H1 (cell line): ENCODE data around the gene CHRNA4.

Experiments
- BRCA1 ChIP-seq: IDR thresholded peaks from 2 replicates; pipeline ENCODE4 v1.6.1; 2012; ENCODE audit warnings: low read depth, low read length, improper control_type of control experiment
- CHD2 ChIP-seq: IDR thresholded peaks from 2 replicates; pipeline ENCODE4 v1.6.1; 2012; ENCODE audit warnings: low read length, improper control_type of control experiment
- HDAC6 ChIP-seq: IDR thresholded peaks from one replicate; pipeline ENCODE4 v1.7.1; 2012; ENCODE audit warnings: low read depth, mild to moderate bottlenecking, inconsistent platforms, low read length, moderate library complexity
- MAFK ChIP-seq: IDR thresholded peaks from 2 replicates; pipeline ENCODE4 v1.6.1; 2012; ENCODE audit warnings: low read depth, mild to moderate bottlenecking, improper control_type of control experiment, low read length
- POLR2A ChIP-seq, 2 experiments: IDR thresholded peaks; 1 replicate in 1 of 2; 2 replicates in 1 of 2; pipeline ENCODE4 v1.6.1; 2011; ENCODE audit warnings: low read depth in 2 of 2, low read length in 2 of 2, mild to moderate bottlenecking in 2 of 2; ENCODE audit errors: control extremely low read depth in 1 of 2
- POLR2AphosphoS5 ChIP-seq: IDR thresholded peaks from 2 replicates; pipeline ENCODE4 v1.6.1; 2011; ENCODE audit warnings: low read depth, low read length
- SRF ChIP-seq: IDR thresholded peaks from 2 replicates; pipeline ENCODE4 v1.6.1; 2011; ENCODE audit warnings: mild to moderate bottlenecking, low read depth, low read length, moderate library complexity
- YY1 ChIP-seq: IDR thresholded peaks from 2 replicates; pipeline ENCODE4 v1.6.1; 2011; ENCODE audit warnings: low read depth, mild to moderate bottlenecking, low read length
- TF ChIP-seq, protein P1 (sequence below), 3 experiments: IDR thresholded peaks; 1 replicate in 2 of 3; 2 replicates in 1 of 3; pipeline versions ENCODE4 v1.5.1 to v1.6.1; 2011; ENCODE audit warnings: low read length in 3 of 3, mild to moderate bottlenecking in 3 of 3, inconsistent platforms in 2 of 3, low read depth in 1 of 3, moderate library complexity in 1 of 3; ENCODE audit not compliant: insufficient read depth in 1 of 3; ENCODE audit errors: control extremely low read depth in 1 of 3
- TF ChIP-seq, protein P2 (sequence below): fragments of 300-600 bp; sonication (generic); IDR thresholded peaks from 2 replicates; pipeline ENCODE4 v1.7.1; 2012; ENCODE audit warnings: low read length, moderate library complexity, mild to moderate bottlenecking, inconsistent platforms; ENCODE audit not compliant: insufficient replicate concordance

DNA sequence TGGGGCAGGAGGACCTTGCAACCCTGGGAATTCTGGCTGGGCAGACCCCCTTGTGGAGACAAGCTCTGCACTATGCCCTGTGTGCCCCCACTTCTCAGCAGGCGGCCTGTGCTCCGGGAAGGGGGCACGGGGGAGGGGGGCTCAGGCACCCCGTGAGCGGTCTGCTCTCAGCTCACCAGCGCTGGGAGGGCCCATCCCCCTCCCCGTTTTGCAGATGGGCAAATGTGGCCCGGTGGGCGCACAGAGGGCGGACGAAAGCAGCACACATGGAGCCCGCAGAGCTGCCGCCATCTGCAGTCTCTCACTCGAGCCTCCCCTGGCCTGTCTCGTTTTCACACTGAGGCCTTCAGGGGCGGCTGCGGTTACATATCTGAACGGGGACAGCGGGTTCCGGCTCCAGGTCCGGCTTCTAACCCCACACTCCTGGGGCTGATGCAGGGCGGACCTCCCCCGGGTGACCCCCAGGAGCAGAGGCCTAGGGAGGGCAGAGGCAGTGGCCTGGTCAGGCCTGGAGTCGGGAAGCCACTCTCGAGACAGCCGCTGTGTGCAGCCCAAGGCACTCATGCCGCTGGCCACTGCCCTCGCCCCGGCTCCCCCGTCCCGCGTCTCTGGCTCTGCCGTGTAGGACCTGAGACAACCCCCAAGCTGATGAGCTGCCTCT lies 13.9 kb downstream of the CHRNA4 start:
- TF ChIP-seq YY1: no peak
- TF ChIP-seq CHD2: no peak
- no peak for TF ChIP-seq SRF
- no peak for TF ChIP-seq HDAC6
- no peak for TF ChIP-seq BRCA1
- TF ChIP-seq MAFK: no peak
- TF ChIP-seq, protein P1, sequence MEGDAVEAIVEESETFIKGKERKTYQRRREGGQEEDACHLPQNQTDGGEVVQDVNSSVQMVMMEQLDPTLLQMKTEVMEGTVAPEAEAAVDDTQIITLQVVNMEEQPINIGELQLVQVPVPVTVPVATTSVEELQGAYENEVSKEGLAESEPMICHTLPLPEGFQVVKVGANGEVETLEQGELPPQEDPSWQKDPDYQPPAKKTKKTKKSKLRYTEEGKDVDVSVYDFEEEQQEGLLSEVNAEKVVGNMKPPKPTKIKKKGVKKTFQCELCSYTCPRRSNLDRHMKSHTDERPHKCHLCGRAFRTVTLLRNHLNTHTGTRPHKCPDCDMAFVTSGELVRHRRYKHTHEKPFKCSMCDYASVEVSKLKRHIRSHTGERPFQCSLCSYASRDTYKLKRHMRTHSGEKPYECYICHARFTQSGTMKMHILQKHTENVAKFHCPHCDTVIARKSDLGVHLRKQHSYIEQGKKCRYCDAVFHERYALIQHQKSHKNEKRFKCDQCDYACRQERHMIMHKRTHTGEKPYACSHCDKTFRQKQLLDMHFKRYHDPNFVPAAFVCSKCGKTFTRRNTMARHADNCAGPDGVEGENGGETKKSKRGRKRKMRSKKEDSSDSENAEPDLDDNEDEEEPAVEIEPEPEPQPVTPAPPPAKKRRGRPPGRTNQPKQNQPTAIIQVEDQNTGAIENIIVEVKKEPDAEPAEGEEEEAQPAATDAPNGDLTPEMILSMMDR (IDR thresholded peaks at IDR 0.05; ENCODE audit: control extremely low read depth in 1 of 3, insufficient read depth in 1 of 3, low read depth in 1 of 3, low read length in 3 of 3): no peak
- TF ChIP-seq, protein P2, sequence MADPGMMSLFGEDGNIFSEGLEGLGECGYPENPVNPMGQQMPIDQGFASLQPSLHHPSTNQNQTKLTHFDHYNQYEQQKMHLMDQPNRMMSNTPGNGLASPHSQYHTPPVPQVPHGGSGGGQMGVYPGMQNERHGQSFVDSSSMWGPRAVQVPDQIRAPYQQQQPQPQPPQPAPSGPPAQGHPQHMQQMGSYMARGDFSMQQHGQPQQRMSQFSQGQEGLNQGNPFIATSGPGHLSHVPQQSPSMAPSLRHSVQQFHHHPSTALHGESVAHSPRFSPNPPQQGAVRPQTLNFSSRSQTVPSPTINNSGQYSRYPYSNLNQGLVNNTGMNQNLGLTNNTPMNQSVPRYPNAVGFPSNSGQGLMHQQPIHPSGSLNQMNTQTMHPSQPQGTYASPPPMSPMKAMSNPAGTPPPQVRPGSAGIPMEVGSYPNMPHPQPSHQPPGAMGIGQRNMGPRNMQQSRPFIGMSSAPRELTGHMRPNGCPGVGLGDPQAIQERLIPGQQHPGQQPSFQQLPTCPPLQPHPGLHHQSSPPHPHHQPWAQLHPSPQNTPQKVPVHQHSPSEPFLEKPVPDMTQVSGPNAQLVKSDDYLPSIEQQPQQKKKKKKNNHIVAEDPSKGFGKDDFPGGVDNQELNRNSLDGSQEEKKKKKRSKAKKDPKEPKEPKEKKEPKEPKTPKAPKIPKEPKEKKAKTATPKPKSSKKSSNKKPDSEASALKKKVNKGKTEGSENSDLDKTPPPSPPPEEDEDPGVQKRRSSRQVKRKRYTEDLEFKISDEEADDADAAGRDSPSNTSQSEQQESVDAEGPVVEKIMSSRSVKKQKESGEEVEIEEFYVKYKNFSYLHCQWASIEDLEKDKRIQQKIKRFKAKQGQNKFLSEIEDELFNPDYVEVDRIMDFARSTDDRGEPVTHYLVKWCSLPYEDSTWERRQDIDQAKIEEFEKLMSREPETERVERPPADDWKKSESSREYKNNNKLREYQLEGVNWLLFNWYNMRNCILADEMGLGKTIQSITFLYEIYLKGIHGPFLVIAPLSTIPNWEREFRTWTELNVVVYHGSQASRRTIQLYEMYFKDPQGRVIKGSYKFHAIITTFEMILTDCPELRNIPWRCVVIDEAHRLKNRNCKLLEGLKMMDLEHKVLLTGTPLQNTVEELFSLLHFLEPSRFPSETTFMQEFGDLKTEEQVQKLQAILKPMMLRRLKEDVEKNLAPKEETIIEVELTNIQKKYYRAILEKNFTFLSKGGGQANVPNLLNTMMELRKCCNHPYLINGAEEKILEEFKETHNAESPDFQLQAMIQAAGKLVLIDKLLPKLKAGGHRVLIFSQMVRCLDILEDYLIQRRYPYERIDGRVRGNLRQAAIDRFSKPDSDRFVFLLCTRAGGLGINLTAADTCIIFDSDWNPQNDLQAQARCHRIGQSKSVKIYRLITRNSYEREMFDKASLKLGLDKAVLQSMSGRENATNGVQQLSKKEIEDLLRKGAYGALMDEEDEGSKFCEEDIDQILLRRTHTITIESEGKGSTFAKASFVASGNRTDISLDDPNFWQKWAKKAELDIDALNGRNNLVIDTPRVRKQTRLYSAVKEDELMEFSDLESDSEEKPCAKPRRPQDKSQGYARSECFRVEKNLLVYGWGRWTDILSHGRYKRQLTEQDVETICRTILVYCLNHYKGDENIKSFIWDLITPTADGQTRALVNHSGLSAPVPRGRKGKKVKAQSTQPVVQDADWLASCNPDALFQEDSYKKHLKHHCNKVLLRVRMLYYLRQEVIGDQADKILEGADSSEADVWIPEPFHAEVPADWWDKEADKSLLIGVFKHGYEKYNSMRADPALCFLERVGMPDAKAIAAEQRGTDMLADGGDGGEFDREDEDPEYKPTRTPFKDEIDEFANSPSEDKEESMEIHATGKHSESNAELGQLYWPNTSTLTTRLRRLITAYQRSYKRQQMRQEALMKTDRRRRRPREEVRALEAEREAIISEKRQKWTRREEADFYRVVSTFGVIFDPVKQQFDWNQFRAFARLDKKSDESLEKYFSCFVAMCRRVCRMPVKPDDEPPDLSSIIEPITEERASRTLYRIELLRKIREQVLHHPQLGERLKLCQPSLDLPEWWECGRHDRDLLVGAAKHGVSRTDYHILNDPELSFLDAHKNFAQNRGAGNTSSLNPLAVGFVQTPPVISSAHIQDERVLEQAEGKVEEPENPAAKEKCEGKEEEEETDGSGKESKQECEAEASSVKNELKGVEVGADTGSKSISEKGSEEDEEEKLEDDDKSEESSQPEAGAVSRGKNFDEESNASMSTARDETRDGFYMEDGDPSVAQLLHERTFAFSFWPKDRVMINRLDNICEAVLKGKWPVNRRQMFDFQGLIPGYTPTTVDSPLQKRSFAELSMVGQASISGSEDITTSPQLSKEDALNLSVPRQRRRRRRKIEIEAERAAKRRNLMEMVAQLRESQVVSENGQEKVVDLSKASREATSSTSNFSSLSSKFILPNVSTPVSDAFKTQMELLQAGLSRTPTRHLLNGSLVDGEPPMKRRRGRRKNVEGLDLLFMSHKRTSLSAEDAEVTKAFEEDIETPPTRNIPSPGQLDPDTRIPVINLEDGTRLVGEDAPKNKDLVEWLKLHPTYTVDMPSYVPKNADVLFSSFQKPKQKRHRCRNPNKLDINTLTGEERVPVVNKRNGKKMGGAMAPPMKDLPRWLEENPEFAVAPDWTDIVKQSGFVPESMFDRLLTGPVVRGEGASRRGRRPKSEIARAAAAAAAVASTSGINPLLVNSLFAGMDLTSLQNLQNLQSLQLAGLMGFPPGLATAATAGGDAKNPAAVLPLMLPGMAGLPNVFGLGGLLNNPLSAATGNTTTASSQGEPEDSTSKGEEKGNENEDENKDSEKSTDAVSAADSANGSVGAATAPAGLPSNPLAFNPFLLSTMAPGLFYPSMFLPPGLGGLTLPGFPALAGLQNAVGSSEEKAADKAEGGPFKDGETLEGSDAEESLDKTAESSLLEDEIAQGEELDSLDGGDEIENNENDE: no peak
- TF ChIP-seq POLR2AphosphoS5: no peak
- TF ChIP-seq POLR2A (IDR thresholded peaks at IDR 0.05; ENCODE audit: control extremely low read depth in 1 of 2, low read depth in 2 of 2, low read length in 2 of 2): no peak
